HG02678 (cell line): ENCODE measurements around the gene PPP1R14B.

Experiments used
- ATAC-seq: cut with Tn5 transposase; IDR thresholded peaks from one replicate; pipeline ENCODE4 v1.9.1; 2021; ENCODE audit warnings: mild to moderate bottlenecking, moderate library complexity; ENCODE audit not compliant: unreplicated experiment

The PPP1R14B gene

GRCh38 chr11:64232967-64233315 is 13.8 kb downstream of the PPP1R14B start:
- no peak for ATAC-seq

GRCh38 chr11:64232182-64232966 is 14.4 kb downstream of the PPP1R14B start:
- no peak for ATAC-seq

DNA sequence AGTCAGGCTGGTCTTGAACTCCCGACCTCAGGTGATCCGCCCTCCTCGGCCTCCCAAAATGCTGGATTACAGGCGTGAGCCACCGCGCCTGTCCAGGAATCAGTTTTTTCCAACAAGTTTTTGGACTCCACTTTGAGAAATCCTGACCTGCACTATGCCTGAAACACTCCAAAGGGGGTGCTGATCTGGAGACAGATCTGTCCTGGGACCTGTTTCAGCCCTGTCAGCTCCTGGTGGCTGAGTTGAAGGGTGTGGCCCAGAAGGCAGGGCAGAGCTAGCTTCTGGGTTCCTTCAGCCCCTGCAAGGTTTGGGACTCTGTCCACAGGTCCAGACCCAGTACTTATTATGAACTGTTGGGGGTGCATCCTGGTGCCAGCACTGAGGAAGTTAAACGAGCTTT is 15.2 kb downstream of the PPP1R14B start:
- ATAC-seq: no peak

DNA sequence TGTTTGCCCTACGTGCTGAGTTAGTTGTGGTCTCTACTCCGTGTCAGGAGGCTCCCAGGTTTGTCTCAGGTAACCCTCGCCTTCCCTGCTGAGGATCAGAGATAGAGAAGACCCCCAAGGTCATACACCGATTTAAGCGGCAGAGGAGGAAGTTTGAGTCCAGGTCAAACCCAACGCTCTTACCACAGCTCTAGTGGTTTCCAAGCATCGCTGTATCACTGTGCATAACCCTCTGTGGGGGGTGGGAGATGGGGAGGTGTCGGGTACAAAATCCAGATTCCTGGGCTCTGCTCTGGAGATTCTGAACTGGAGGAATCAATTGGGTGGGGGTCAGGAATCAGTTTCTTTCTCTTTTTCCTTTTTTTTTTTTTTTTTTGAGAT is 15.8 kb downstream of the PPP1R14B start:
- no peak for ATAC-seq

- ATAC-seq: peak; percentile 49
These were observed 16.4 kb downstream of the PPP1R14B start, which contains the start of gene DNAJC4 for GRCh38 chr11:64230171-64230984. TSS of gene DNAJC4 (plus strand) at chr11:64230548. CDS start at chr11:64230855, 307 bp downstream.

GRCh38 chr11:64229744-64230170 is 17.0 kb downstream of the PPP1R14B start:
- no peak for ATAC-seq

- no peak for ATAC-seq
These were observed 17.5 kb downstream of the PPP1R14B start for GRCh38 chr11:64229090-64229743.

GRCh38 chr11:64227405-64227956 is 19.3 kb downstream of the PPP1R14B start:
- no peak for ATAC-seq

DNA sequence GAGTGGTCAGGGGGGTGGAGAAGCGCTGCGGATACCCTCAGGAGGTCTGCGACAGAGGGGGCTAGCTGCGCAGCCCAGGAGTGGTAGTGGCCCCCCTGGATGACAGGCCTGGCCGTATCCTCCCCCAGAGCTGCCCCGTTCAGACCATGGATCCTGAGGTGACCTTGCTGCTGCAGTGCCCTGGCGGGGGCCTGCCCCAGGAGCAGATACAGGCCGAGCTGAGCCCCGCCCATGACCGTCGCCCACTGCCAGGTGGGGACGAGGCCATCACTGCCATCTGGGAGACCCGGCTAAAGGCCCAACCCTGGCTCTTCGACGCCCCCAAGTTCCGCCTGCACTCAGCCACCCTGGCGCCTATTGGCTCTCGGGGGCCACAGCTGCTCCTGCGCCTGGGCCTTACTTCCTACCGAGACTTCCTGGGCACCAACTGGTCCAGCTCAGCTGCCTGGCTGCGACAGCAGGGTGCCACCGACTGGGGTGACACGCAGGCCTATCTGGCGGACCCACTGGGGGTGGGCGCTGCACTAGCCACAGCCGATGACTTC is 20.2 kb downstream of the PPP1R14B start:
- ATAC-seq: peak; percentile 31

DNA sequence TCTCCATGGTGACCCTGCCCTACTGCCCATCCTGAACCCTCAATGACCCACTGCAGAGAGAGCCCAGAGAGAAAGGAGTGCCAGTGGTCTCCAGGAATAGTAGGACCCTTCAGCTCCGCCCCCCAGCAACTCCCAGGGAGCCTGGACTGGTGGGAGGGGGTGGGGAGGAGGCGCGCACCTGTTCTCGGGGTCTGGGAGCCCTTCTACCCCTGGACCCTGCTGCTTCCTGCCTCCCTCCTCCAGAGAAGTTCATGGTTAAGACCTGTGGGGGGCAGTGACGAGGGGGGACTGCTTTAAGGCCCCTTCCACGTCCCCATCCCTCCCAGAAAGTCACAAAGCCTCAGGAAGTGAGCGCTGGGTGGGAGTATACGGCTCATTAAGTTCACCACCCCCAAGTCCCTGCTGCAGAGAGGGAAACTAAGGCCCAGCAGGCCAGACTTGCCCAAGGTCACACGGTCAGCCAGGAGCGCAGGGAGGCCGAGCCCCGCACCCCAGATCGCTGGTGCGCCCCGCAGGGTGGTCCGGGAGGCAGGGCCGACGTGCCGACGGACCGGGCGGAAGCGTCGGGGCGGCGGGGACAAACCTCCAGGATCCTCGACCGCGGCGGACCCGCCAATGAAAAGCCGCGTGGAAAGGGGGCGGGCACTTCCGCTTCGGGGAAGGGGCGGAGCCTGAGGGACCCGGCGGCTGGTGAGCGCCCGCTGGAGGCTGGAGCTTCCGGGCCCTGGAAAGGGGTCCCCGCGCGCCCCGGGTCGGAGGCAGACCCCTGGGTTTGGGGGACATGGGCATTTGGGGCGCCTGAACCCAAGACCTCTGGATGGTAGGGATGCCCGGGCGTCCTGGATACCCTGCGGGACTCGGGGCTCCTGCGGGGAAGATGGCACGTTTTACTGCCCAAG is 20.9 kb downstream of the PPP1R14B start, which contains the start of the genes NUDT22 and TRPT1:
NUDT22 (plus strand) TSS at position 667 of the 899 bp plus-strand sequence. CDS start 379 bp downstream, outside the sequence.
TRPT1 (minus strand) TSS at position 579 of the 899 bp plus-strand sequence; CDS start at position 253, 326 bp downstream.
- peak; percentile 52 for ATAC-seq

- no peak for ATAC-seq
These were observed 21.7 kb downstream of the PPP1R14B start for GRCh38 chr11:64224891-64225607.

- no peak for ATAC-seq
These were observed 22.4 kb downstream of the PPP1R14B start for GRCh38 chr11:64224151-64224890.

DNA sequence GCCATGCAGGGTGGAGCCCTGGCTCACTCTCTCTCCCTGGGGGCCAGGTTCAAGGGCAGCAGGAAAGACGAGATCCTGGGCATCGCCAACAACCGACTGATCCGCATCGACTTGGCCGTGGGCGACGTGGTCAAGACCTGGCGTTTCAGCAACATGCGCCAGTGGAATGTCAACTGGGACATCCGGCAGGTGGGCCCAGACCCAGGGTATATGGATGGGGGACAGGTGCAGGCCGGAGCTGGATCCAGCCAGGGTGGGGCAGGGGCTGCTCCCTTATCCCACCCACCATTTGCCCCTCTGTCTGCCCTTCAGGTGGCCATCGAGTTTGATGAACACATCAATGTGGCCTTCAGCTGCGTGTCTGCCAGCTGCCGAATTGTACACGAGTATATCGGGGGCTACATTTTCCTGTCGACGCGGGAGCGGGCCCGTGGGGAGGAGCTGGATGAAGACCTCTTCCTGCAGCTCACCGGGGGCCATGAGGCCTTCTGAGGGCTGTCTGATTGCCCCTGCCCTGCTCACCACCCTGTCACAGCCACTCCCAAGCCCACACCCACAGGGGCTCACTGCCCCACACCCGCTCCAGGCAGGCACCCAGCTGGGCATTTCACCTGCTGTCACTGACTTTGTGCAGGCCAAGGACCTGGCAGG is 23.6 kb downstream of the PPP1R14B start:
- no peak for ATAC-seq

DNA sequence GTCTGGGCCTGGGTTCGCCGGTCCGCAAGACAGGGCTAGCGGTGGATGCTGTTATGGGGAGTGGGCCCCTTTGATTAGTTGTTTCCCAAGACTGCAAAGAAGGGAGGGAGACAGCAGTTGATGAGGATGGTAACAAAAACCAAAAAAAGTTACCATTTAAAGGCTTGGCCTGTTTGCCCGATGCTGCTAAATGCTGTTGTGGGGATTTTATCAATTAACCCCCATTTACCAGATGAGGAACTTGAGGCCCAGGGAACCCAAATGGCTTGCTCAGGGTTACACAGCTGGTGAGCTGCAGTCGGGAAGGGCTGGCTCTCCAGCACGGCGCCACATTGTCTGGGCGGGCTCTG is 24.1 kb downstream of the PPP1R14B start:
- ATAC-seq: no peak

DNA sequence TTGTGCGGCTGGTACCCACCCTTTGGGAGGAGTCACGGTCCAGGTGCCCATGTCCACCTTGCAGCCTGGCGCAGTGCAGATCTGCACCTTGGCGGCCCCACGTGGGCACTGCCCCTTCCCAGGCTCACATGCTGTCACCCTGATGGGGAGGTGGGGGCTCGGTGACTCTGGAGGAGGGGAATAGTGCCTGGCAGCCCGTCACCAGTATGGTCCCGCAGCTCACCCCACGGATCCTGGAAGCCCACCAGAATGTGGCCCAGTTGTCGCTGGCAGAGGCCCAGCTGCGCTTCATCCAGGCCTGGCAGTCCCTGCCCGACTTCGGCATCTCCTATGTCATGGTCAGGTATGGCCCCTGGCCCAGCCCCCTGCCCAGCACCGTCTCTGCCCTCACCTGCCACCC is 25.9 kb downstream of the PPP1R14B start:
- ATAC-seq: no peak

- ATAC-seq: no peak
These were observed 26.5 kb downstream of the PPP1R14B start for GRCh38 chr11:64220271-64220670.

DNA sequence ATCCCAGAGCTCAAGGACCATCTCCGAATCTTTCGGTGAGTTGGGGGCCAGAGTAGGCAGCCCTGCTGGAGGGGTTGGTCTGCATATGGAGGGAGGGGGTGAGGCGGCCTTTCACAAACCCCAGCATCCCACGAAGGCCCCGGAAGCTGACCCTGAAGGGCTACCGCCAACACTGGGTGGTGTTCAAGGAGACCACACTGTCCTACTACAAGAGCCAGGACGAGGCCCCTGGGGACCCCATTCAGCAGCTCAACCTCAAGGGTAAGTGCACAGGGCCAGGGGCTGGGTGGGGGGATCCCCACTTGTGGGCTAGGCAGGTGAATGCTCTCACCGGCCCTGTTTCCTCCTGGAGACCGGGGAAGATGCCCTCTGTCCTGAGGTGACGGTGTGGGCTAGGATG is 27.0 kb downstream of the PPP1R14B start:
- ATAC-seq: no peak

- no peak for ATAC-seq
These were observed 27.4 kb downstream of the PPP1R14B start for GRCh38 chr11:64219354-64219684.
